RCC 7860 (cell line): ENCODE results near the gene EXOC4.
A peak's percentile ranks its signal among the peaks of the same experiment; 100 is the strongest.
"Not testable (repeated sequence)": the region's sequence is repeated elsewhere in the genome, so short reads cannot be mapped to it uniquely, and the experiment has no call there.

Source experiments
- DNase-seq: peaks from one replicate; pipeline ENCODE4 v3.0.0-alpha.2; 2015; ENCODE audit warnings: low spot score
- FAIRE-seq: peaks from 2 replicates; lab custom pipeline; 2012; peaks lifted over from hg19 to GRCh38; lab: Jason Lieb, UNC

EXOC4 gene

GRCh38 chr7:134071355-134072331 lies 818.8 kb downstream of the EXOC4 start:
- no peak for DNase-seq

GRCh38 chr7:134073276-134073675 lies 820.4 kb downstream of the EXOC4 start:
- DNase-seq (no peak), FAIRE-seq (no peak)

More at GRCh38 chr7:134071355-134072331, 818.8 kb downstream of the EXOC4 start:
- FAIRE-seq = no peak

- FAIRE-seq (no peak), DNase-seq (no peak)
Measured at GRCh38 chr7:134075799-134076198, 822.9 kb downstream of the EXOC4 start.

GRCh38 chr7:134077560-134077959 lies 824.7 kb downstream of the EXOC4 start:
- DNase-seq, FAIRE-seq: not testable (repeated sequence)

DNA sequence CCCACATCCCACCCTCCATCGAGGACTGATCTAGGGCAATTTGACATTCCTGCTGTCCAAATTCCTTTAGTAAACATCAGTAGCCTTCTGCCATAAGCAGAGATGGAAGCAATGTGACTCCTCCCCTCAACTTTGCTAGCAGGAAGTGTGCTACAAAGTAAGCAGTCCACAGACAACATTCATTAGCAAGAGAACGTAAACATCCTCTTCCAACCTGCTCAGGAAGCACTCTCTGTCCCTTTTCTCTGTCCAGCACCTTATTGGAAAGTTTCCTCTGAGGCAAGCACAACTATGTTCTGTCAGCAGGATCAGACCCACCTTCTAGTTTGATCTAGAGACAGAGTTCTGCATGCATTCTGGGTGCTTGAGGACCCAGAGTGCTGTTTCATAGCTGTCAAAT lies 826.1 kb downstream of the EXOC4 start:
- FAIRE-seq (no peak), DNase-seq (no peak)

DNA sequence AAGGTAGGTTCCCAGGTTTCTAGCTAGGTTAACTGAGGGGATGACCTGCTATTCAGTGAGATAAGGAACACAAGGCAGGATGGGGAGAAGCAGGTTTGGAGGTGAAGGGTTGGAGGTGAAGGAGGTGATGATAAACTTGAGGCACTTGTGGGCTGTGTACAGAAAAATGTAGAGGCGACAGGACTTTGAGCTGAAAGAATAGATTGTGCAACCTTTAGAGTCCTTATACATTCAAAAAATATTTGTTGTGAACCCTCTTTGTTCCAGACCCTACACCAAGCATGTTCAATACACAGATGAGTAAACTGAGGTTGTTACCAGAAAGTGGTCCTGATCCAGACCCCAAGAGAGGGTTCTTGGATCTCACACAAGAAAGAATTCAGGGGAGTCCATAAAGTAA lies 828.8 kb downstream of the EXOC4 start:
- FAIRE-seq (no peak), DNase-seq (peak; percentile 2)

DNA sequence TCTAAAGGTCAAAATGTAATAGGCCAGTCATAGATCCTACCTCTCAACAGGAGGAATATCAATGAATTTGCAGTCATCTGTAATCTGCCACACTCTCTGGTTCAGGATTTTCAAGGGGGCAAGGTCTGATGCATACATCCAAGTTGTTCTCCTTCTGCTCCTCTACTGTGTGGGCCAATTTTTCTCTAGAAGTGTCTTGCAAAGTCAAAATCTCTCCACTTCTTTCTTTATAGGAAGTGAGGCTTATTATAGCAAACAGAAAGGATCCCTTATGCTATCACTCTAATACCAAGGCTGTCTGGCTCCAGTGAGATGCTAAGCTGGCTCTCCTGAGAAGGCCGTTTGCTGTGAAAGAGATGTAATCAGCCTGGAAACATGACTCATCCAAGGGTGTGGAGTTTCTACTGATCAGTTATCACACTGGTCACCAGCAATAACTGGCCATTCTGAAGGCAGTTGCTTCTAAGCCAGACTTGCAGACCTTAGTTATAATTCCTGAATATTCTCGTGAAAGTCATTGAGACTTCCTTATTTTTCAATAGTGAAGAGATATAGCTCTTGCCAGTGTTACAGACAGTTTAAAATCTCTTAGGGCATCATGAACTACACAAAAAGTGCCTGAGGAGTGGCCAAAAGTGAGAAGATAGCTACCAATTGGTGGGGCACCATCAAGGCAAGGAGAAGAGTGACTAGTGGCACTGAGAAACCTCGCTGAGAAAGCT lies 831.0 kb downstream of the EXOC4 start:
- peak; percentile 3 for DNase-seq
- no peak for FAIRE-seq

GRCh38 chr7:134084488-134085144 lies 831.7 kb downstream of the EXOC4 start:
- FAIRE-seq (no peak), DNase-seq (peak; percentile 3)

- FAIRE-seq = no peak
- no peak for DNase-seq
Measured at GRCh38 chr7:134085311-134085710, 832.4 kb downstream of the EXOC4 start.

DNA sequence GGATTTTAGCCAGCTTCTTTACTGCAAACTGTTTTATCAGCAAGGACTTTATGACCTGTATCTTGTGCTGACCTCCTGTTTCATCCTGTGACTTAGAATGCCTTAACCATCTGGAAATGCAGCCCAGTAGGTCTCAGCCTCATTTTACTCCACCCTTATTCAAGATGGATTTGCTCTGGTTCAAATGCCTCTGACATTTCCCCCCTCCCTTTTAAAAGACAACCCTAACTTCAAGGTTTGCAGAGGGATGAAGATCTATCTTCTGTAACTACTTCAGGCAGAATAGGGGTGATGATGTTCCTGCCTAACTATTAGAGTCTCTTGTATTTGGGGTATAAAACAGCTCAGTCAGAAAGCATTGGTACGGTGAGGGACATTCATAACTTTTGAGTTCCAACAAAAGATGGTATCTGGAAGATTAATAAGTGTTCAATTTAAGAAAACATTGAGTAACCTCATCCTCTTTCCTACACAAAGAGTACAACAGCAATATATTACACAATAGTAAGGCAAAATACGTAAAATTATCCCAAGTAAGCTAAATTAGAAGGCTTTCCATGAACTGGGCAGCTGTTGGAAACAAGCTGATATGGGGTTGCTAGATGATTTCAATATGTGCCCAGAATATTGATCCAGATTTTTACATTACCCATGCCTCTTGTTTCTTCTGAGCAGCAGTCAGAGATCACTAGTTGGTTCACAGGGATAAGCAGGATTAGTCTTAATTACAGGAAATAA lies 834.3 kb downstream of the EXOC4 start:
- DNase-seq (peak; percentile 2), FAIRE-seq (no peak)

GRCh38 chr7:134088199-134088598 lies 835.3 kb downstream of the EXOC4 start:
- FAIRE-seq (no peak), DNase-seq (peak; percentile 3)

GRCh38 chr7:134089446-134089845 lies 836.6 kb downstream of the EXOC4 start:
- DNase-seq = peak; percentile 10
- FAIRE-seq = no peak

DNA sequence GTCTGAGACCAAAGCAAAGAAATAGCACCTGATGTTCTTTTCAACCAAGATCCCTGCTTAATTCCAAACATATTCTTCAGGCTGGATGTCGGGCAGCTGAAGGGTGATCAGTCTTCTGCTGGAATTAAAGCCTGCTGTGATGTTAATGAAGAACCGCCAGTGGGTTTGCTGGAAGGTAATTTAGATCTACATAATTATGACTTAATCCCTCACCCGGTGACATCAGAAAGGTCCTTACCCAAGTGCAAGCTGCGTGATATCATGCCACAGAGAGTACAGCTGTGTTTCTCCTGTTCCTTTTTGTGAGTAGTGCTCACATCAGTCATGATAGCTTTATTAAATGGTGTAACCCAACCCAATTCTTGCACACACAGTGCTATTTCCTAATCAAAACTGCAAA lies 845.2 kb downstream of the EXOC4 start:
- DNase-seq (peak; percentile 1), FAIRE-seq (no peak)

DNA sequence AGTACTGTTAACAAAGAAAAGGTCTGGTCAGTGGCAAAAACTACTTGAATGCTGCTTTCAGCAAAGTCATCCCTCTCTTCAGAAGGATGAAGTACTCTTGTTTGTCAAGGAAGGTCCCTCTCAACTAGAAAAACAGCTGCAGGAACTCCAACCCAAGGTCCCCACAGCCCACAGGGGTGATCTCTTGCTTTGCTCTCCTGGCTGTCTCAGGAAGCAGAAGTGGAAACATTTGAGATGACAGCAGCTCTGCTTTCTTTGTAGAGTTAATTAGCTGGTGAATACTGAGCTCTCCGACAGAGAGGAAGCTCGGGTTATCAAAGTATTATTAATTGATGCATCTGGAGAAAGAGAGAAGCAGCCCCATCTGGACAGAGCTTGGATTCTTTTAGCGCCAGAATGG lies 848.8 kb downstream of the EXOC4 start:
- FAIRE-seq (no peak), DNase-seq (no peak)

- no peak for FAIRE-seq
- no peak for DNase-seq
Measured at GRCh38 chr7:134104166-134104565, 851.3 kb downstream of the EXOC4 start.

DNA sequence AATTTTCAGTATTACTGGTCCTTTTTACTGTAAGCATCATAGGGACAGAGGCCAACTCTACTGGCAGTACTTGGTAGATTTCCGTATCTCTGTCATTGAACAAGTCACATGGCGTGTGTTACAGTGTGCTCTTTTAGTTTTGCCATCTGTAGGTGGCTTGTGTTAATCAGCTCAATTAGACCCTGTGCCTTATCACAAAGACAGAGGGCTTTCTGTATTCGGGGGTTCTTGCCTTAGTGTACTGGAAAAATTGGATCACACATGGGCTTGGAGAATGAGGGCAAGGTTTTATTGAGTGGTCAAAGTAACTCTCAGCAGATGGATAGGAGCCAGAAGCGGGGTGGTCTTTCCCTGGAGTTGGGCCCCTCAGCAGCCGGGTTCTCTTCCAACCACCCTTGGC lies 853.0 kb downstream of the EXOC4 start:
- no peak for DNase-seq
- no peak for FAIRE-seq

GRCh38 chr7:134108802-134109201 lies 855.9 kb downstream of the EXOC4 start:
- FAIRE-seq = no peak
- no peak for DNase-seq

GRCh38 chr7:134113655-134114054 lies 860.8 kb downstream of the EXOC4 start:
- FAIRE-seq (no peak), DNase-seq (peak; percentile 1)

- no peak for FAIRE-seq
- no peak for DNase-seq
Measured at GRCh38 chr7:134114992-134115391, 862.1 kb downstream of the EXOC4 start.
